GM23338 (cell line): Measurements from ENCODE around the gene CACNA1B. TPM values are rescaled to one million over a fixed set of nuclear protein-coding genes. Genes with fewer than 3 reads are reported as not detected.

Source experiments
- ATAC-seq: fragments of 200-7000 bp; cut with Tn5 transposase; 3 replicates; pipeline ENCODE4 v1.9.1; 2020
- DNase-seq: peaks from one replicate; pipeline ENCODE4 v3.0.0-alpha.2; 2015; ENCODE audit warnings: low spot score
- H2AFZ ChIP-seq: fragments of 200-600 bp; sonication (generic); 2 replicates; pipeline ENCODE4 v1.8.0; 2016; ENCODE audit warnings: antibody characterized with exemption, mild to moderate bottlenecking, moderate library complexity
- H3F3A ChIP-seq: fragments of 200-600 bp; sonication (generic); replicated peaks from 2 replicates; pipeline ENCODE4 v1.8.0; 2017; ENCODE audit warnings: antibody characterized with exemption, mixed run types, low read depth
- H3K27ac ChIP-seq: fragments of 200-600 bp; sonication (generic); 2 replicates; pipeline ENCODE4 v1.6.1; 2016; ENCODE audit warnings: low read depth
- H3K27me3 ChIP-seq: fragments of 200-600 bp; sonication (generic); 2 replicates; pipeline ENCODE4 v1.8.0; 2016; ENCODE audit warnings: mild to moderate bottlenecking, mixed run types, moderate library complexity; ENCODE audit not compliant: insufficient read depth
- H3K36me3 ChIP-seq: fragments of 200-600 bp; sonication (generic); 2 replicates; pipeline ENCODE4 v1.8.0; 2016; ENCODE audit warnings: mild to moderate bottlenecking; ENCODE audit not compliant: insufficient read depth
- H3K4me1 ChIP-seq: fragments of 200-600 bp; sonication (generic); 2 replicates; pipeline ENCODE4 v1.8.0; 2016; ENCODE audit warnings: mild to moderate bottlenecking, moderate library complexity; ENCODE audit not compliant: insufficient read depth
- H3K4me2 ChIP-seq: fragments of 200-600 bp; sonication (generic); 2 replicates; pipeline ENCODE4 v1.7.1; 2017; ENCODE audit warnings: mixed run types
- H3K4me3 ChIP-seq: fragments of 200-600 bp; sonication (generic); 2 replicates; pipeline ENCODE4 v1.6.1; 2016; ENCODE audit warnings: mixed run types
- H3K79me2 ChIP-seq: fragments of 200-600 bp; sonication (generic); replicated peaks from 2 replicates; pipeline ENCODE4 v1.8.0; 2017; ENCODE audit warnings: mild to moderate bottlenecking; ENCODE audit not compliant: insufficient read depth
- H3K9me2 ChIP-seq: fragments of 200-600 bp; sonication (generic); 2 replicates; pipeline ENCODE4 v1.8.0; 2017; ENCODE audit not compliant: insufficient read depth
- H4K20me1 ChIP-seq: fragments of 200-600 bp; sonication (generic); replicated peaks from 2 replicates; pipeline ENCODE4 v1.8.0; 2017; ENCODE audit warnings: mild to moderate bottlenecking; ENCODE audit not compliant: insufficient read depth
- H3K27ac Mint-ChIP-seq: 2 replicates; pipeline ENCODE4 v1.8.0; 2020; ENCODE audit warnings: inconsistent platforms, mild to moderate bottlenecking, moderate library complexity, mixed read lengths
- H3K27me3 Mint-ChIP-seq: 3 replicates; pipeline ENCODE4 v1.8.0; 2022; ENCODE audit warnings: low read depth, mild to moderate bottlenecking, moderate library complexity, mixed read lengths, inconsistent platforms; ENCODE audit not compliant: insufficient read depth, poor library complexity
- H3K36me3 Mint-ChIP-seq: 3 replicates; pipeline ENCODE4 v1.8.0; 2021; ENCODE audit warnings: low read depth, mild to moderate bottlenecking, inconsistent platforms, moderate library complexity, mixed read lengths
- H3K4me1 Mint-ChIP-seq: 3 replicates; pipeline ENCODE4 v1.8.0; 2020; ENCODE audit warnings: mild to moderate bottlenecking, inconsistent platforms, mixed read lengths
- H3K4me3 Mint-ChIP-seq: 3 replicates; pipeline ENCODE4 v1.8.0; 2021; ENCODE audit warnings: moderate library complexity, mild to moderate bottlenecking, inconsistent platforms, mixed read lengths
- H3K9me3 Mint-ChIP-seq: 3 replicates; pipeline ENCODE4 v1.8.0; 2020; ENCODE audit warnings: moderate library complexity, mild to moderate bottlenecking, inconsistent platforms, mixed read lengths
- CREB1 ChIP-seq: fragments of 250-450 bp; sonication (Bioruptor Pico); IDR thresholded peaks from 2 replicates; pipeline ENCODE4 v1.5.0; 2020; ENCODE audit warnings: low read depth, mild to moderate bottlenecking, moderate library complexity
- EZH2 ChIP-seq: fragments of 200-600 bp; sonication (generic); IDR thresholded peaks from one replicate; pipeline ENCODE4 v1.8.0; 2017; ENCODE audit warnings: antibody characterized with exemption, mild to moderate bottlenecking, low read depth; ENCODE audit not compliant: unreplicated experiment
- EZH2phosphoT487 ChIP-seq: fragments of 200-600 bp; sonication (generic); IDR thresholded peaks from one replicate; pipeline ENCODE4 v1.8.1; 2018; ENCODE audit warnings: antibody characterized with exemption; ENCODE audit not compliant: unreplicated experiment
- JUNB ChIP-seq: IDR thresholded peaks from one replicate; pipeline ENCODE4 v1.6.1; 2016; ENCODE audit warnings: antibody characterized with exemption; ENCODE audit not compliant: unreplicated experiment
- NANOG ChIP-seq: IDR thresholded peaks from 2 replicates; pipeline ENCODE4 v1.6.1; 2016; ENCODE audit warnings: antibody characterized with exemption, borderline replicate concordance
- POLR2AphosphoS5 ChIP-seq: IDR thresholded peaks from 2 replicates; pipeline ENCODE4 v1.6.1; 2016; ENCODE audit warnings: antibody characterized with exemption, low read depth
- STAT1 ChIP-seq: IDR thresholded peaks from one replicate; pipeline ENCODE4 v1.6.1; 2016; ENCODE audit warnings: antibody characterized with exemption; ENCODE audit not compliant: unreplicated experiment
- ZNF114 ChIP-seq: fragments of 250-450 bp; sonication (Bioruptor Pico); IDR thresholded peaks from 2 replicates; pipeline ENCODE4 v1.5.0; 2020; ENCODE audit warnings: mild to moderate bottlenecking, moderate library complexity
- ZNF331 ChIP-seq: fragments of 250-450 bp; sonication (Bioruptor Pico); IDR thresholded peaks from 2 replicates; pipeline ENCODE4 v1.5.0; 2020; ENCODE audit warnings: low read depth, mild to moderate bottlenecking, moderate library complexity
- polyA plus RNA-seq: library from polyadenylated mRNA; unstranded; fragments of >200 nt; fragmentation: Nextera tagmentation; extraction: Ambion mirVana; gene quantifications from 2 replicates; pipeline ENCODE4 v1.2.1, GENCODE V29; 2016
- total RNA-seq: library from RNA; depleted of rRNA; stranded (reverse); fragments of >200 nt; shearing (Covaris generic); gene quantifications from 2 replicates; pipeline ENCODE4 v1.2.3, GENCODE V29; 2014
- TF ChIP-seq, protein P1 (sequence below): IDR thresholded peaks from 2 replicates; pipeline ENCODE4 v1.6.1; 2016; ENCODE audit warnings: antibody characterized with exemption
- TF ChIP-seq, protein P2 (sequence below), 2 experiments: fragments of 200-600 bp in 1 of 2; sonication (generic) in 1 of 2; conservative IDR thresholded peaks; 2 replicates each; pipeline versions ENCODE4 v1.5.1 to v1.6.1; 2016 to 2017; ENCODE audit warnings: antibody characterized with exemption in 2 of 2, low read depth in 2 of 2, mild to moderate bottlenecking in 2 of 2, moderate library complexity in 1 of 2
- TF ChIP-seq, protein P3 (sequence below): fragments of 250-450 bp; sonication (Bioruptor Pico); IDR thresholded peaks from 2 replicates; pipeline ENCODE4 v1.5.0; 2020; ENCODE audit warnings: mild to moderate bottlenecking, moderate library complexity
- TF ChIP-seq, protein P4 (sequence below): IDR thresholded peaks from one replicate; pipeline ENCODE4 v1.6.1; 2018; ENCODE audit warnings: antibody characterized with exemption; ENCODE audit not compliant: unreplicated experiment

CACNA1B gene
- total and polyA plus RNA-seq, 2 experiments from 2014 or later: 1.1 to 10.4 TPM

DNA sequence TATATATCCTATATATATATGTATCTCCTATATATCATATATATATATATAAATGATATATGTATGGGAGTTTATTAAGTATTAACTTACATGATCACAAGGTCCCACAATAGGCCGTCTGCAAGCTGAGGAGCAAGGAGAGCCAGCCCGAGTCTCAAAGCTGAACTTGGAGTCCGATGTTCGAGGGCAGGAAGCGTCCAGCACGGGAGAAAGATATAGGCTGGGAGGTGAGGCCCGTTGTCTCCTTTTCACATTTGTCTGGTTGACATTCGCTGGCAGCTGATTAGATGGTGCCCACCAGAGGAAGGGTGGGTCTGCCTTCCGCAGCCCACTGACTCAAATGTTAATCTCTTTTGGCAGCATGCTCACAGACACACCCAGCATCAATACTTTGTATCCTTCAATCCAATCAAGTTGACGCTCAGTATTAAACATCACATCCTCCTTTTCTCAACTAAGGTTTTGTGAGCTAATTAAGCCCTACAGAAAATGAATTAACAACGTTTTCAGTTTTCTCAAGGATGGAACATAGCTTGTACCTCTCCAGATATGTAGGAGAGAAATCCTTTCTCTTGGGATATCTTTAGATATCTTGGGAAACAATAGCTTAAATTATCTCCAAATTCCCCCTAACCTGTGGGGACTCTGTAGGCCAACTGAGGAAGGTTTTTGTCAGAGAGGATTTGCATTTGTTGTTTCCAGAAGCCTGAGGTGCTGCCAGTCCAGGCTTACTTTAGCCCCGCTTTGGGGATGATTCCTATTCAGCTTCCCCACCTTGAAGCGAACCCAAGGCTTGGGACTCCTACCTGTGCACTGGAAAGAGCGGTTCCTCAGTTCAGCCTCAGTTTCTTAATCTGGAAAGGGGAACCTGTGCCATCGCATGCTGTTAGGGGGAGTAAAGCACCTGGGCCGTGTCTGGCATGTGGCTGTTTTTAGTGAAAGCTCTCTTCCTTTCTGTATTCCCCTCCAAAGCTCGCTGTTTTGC, 163.2 kb downstream of the CACNA1B start:
- Histone ChIP-seq H3K79me2 (no peaks in the 10 kb centered on the region; the same call in 1 of the 2 replicates), H3K27ac (no peak overlapping the region), H3K27me3 (no peaks in the 10 kb centered on the region), H3K4me2 (no peak overlapping the region), H4K20me1 (peaks cover 5% of the 10 kb centered on the region; the same call in 1 of the 2 replicates), H3K36me3 (no peaks in the 10 kb centered on the region), H3K9me2 (no peaks in the 10 kb centered on the region), H3K4me1 (no peaks in the 10 kb centered on the region), H3F3A (no peaks in the 10 kb centered on the region), H2AFZ (no peak overlapping the region), H3K4me3 (no peak overlapping the region)
- Mint-ChIP-seq H3K27ac (no peak overlapping the region), H3K4me1 (no peaks in the 10 kb centered on the region), H3K36me3 (peaks cover 5% of the 10 kb centered on the region; the same call in 1 of the 3 replicates), H3K27me3 (peaks cover 4% of the 10 kb centered on the region), H3K9me3 (no peaks in the 10 kb centered on the region), H3K4me3 (no peak overlapping the region)
- TF ChIP-seq EZH2 (no peak), CREB1 (no peak), STAT1 (no peak), EZH2phosphoT487 (no peak), POLR2AphosphoS5 (no peak), ZNF331 (no peak), JUNB (no peak), ZNF114 (CRISPR knock-in tag) (no peak), NANOG (no peak)
- TF ChIP-seq, protein P1, sequence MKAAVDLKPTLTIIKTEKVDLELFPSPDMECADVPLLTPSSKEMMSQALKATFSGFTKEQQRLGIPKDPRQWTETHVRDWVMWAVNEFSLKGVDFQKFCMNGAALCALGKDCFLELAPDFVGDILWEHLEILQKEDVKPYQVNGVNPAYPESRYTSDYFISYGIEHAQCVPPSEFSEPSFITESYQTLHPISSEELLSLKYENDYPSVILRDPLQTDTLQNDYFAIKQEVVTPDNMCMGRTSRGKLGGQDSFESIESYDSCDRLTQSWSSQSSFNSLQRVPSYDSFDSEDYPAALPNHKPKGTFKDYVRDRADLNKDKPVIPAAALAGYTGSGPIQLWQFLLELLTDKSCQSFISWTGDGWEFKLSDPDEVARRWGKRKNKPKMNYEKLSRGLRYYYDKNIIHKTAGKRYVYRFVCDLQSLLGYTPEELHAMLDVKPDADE: no peak
- TF ChIP-seq, protein P2, sequence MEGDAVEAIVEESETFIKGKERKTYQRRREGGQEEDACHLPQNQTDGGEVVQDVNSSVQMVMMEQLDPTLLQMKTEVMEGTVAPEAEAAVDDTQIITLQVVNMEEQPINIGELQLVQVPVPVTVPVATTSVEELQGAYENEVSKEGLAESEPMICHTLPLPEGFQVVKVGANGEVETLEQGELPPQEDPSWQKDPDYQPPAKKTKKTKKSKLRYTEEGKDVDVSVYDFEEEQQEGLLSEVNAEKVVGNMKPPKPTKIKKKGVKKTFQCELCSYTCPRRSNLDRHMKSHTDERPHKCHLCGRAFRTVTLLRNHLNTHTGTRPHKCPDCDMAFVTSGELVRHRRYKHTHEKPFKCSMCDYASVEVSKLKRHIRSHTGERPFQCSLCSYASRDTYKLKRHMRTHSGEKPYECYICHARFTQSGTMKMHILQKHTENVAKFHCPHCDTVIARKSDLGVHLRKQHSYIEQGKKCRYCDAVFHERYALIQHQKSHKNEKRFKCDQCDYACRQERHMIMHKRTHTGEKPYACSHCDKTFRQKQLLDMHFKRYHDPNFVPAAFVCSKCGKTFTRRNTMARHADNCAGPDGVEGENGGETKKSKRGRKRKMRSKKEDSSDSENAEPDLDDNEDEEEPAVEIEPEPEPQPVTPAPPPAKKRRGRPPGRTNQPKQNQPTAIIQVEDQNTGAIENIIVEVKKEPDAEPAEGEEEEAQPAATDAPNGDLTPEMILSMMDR (conservative IDR thresholded peaks at IDR 0.05; ENCODE audit: low read depth in 2 of 2): no peak
- TF ChIP-seq, protein P3, sequence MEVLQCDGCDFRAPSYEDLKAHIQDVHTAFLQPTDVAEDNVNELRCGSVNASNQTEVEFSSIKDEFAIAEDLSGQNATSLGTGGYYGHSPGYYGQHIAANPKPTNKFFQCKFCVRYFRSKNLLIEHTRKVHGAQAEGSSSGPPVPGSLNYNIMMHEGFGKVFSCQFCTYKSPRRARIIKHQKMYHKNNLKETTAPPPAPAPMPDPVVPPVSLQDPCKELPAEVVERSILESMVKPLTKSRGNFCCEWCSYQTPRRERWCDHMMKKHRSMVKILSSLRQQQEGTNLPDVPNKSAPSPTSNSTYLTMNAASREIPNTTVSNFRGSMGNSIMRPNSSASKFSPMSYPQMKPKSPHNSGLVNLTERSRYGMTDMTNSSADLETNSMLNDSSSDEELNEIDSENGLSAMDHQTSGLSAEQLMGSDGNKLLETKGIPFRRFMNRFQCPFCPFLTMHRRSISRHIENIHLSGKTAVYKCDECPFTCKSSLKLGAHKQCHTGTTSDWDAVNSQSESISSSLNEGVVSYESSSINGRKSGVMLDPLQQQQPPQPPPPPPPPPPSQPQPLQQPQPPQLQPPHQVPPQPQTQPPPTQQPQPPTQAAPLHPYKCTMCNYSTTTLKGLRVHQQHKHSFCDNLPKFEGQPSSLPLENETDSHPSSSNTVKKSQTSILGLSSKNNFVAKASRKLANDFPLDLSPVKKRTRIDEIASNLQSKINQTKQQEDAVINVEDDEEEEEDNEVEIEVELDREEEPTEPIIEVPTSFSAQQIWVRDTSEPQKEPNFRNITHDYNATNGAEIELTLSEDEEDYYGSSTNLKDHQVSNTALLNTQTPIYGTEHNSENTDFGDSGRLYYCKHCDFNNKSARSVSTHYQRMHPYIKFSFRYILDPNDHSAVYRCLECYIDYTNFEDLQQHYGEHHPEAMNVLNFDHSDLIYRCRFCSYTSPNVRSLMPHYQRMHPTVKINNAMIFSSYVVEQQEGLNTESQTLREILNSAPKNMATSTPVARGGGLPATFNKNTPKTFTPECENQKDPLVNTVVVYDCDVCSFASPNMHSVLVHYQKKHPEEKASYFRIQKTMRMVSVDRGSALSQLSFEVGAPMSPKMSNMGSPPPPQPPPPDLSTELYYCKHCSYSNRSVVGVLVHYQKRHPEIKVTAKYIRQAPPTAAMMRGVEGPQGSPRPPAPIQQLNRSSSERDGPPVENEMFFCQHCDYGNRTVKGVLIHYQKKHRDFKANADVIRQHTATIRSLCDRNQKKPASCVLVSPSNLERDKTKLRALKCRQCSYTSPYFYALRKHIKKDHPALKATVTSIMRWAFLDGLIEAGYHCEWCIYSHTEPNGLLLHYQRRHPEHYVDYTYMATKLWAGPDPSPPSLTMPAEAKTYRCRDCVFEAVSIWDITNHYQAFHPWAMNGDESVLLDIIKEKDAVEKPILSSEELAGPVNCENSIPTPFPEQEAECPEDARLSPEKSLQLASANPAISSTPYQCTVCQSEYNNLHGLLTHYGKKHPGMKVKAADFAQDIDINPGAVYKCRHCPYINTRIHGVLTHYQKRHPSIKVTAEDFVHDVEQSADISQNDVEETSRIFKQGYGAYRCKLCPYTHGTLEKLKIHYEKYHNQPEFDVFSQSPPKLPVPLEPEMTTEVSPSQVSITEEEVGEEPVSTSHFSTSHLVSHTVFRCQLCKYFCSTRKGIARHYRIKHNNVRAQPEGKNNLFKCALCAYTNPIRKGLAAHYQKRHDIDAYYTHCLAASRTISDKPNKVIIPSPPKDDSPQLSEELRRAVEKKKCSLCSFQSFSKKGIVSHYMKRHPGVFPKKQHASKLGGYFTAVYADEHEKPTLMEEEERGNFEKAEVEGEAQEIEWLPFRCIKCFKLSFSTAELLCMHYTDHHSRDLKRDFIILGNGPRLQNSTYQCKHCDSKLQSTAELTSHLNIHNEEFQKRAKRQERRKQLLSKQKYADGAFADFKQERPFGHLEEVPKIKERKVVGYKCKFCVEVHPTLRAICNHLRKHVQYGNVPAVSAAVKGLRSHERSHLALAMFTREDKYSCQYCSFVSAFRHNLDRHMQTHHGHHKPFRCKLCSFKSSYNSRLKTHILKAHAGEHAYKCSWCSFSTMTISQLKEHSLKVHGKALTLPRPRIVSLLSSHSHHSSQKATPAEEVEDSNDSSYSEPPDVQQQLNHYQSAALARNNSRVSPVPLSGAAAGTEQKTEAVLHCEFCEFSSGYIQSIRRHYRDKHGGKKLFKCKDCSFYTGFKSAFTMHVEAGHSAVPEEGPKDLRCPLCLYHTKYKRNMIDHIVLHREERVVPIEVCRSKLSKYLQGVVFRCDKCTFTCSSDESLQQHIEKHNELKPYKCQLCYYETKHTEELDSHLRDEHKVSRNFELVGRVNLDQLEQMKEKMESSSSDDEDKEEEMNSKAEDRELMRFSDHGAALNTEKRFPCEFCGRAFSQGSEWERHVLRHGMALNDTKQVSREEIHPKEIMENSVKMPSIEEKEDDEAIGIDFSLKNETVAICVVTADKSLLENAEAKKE: no peak
- TF ChIP-seq, protein P4, sequence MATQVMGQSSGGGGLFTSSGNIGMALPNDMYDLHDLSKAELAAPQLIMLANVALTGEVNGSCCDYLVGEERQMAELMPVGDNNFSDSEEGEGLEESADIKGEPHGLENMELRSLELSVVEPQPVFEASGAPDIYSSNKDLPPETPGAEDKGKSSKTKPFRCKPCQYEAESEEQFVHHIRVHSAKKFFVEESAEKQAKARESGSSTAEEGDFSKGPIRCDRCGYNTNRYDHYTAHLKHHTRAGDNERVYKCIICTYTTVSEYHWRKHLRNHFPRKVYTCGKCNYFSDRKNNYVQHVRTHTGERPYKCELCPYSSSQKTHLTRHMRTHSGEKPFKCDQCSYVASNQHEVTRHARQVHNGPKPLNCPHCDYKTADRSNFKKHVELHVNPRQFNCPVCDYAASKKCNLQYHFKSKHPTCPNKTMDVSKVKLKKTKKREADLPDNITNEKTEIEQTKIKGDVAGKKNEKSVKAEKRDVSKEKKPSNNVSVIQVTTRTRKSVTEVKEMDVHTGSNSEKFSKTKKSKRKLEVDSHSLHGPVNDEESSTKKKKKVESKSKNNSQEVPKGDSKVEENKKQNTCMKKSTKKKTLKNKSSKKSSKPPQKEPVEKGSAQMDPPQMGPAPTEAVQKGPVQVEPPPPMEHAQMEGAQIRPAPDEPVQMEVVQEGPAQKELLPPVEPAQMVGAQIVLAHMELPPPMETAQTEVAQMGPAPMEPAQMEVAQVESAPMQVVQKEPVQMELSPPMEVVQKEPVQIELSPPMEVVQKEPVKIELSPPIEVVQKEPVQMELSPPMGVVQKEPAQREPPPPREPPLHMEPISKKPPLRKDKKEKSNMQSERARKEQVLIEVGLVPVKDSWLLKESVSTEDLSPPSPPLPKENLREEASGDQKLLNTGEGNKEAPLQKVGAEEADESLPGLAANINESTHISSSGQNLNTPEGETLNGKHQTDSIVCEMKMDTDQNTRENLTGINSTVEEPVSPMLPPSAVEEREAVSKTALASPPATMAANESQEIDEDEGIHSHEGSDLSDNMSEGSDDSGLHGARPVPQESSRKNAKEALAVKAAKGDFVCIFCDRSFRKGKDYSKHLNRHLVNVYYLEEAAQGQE: no peak
- ATAC-seq: no peak
- DNase-seq: no peak
